Measurements from ENCODE around the gene PLA2G6.

- no peak for TF ChIP-seq POLR2A (IDR thresholded peaks at IDR 0.05)
- TF ChIP-seq POLR2AphosphoS5 (IDR thresholded peaks at IDR 0.05) = peak in 1 of 3 donors; percentile 58
These were observed 32.8 kb upstream of the PLA2G6 start for GRCh38 chr22:38214302-38215056.

Data from breast epithelium (tissue), 3 donors.